ENCODE data around the gene C6orf132. TPM values are rescaled to one million over a fixed set of nuclear protein-coding genes. Genes with fewer than 3 reads are reported as not detected.

Gene C6orf132
- total and polyA plus RNA-seq, 2 of the 8 experiments (the other 6 are each of a cell fraction or from before 2014, with no cell fraction given) = 31.5 to 64.0 TPM

DNA sequence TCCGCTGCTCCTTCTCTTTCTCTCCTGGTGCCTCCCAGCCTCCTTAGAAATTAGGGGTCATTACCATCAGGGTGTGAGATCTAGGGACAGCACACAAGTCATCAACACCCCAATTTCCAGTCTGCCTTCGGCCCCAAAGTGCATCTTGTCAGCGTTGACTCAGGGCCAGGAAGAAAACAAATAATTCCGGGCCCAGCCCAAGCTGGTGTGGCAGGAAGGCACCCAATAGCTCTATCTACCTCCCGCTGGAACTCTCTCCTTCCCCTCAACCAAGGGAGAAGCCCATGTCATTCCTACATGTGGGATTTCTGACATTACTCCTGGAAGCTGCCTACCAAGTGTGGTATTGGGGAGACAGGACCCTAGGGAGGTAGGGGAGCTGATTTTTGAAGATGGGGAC is 11.5 kb upstream of the C6orf132 start:
- CTCF ChIA-PET (ENCODE audit: partially characterized antibody) = interaction anchor here (0.7 to 4.2 kb wide), 10 partner anchors 8 to 61 kb away, joined by 3 to 14 read pairs (median 3); no protein-coding TSS in a partner anchor
- Histone ChIP-seq H3K79me2 (ENCODE audit: control insufficient read depth in 1 of 2, insufficient read depth in 2 of 2, low read length in 2 of 2) (no peaks in the 10 kb centered on the region), H3K9ac (replicated peaks in 1 of 4; ENCODE audit: extremely low read depth in 1 of 4, low read depth in 3 of 4, low read length in 3 of 4) (no peak overlapping the region), H3K4me3 (ENCODE audit: extremely low read depth in 1 of 4, insufficient read depth in 2 of 4, low read depth in 3 of 4, low read length in 4 of 4) (no peak overlapping the region), H4K8ac (ENCODE audit: extremely low read depth, insufficient read depth, low read length) (no peak overlapping the region), H3K27ac (ENCODE audit: low read depth, low read length) (no peak overlapping the region), H2BK5ac (ENCODE audit: low read depth, low read length) (no peak overlapping the region), H2AK5ac (ENCODE audit: low read depth, low read length) (no peak overlapping the region), H3K23ac (ENCODE audit: insufficient read length) (no peak overlapping the region), H3K56ac (replicated peaks; ENCODE audit: insufficient read length, low read depth, low read length) (no peak overlapping the region), H2BK20ac (ENCODE audit: low read length) (no peak overlapping the region), H2BK12ac (ENCODE audit: low read depth, low read length) (no peak overlapping the region), H4K20me1 (replicated peaks in 1 of 2; ENCODE audit: control insufficient read depth in 1 of 2, insufficient read depth in 2 of 2, low read length in 2 of 2) (no peaks in the 10 kb centered on the region), H3K4me1 (replicated peaks in 1 of 4; ENCODE audit: control insufficient read depth in 3 of 4, insufficient read depth in 4 of 4, low read length in 3 of 4) (peaks cover 1 to 11% (median 6%) of the 10 kb centered on the region in 4 experiments; a peak in 5 of 7 replicates), H3K14ac (ENCODE audit: insufficient read length) (no peak overlapping the region), H2AFZ (ENCODE audit: low read length) (no peak overlapping the region), H3K4ac (replicated peaks; ENCODE audit: insufficient read length, low read depth, low read length) (no peak overlapping the region), H3K18ac (ENCODE audit: extremely low read depth, low read length) (peak overlapping the region; percentile 27; the same call in 1 of the 2 replicates), H4K5ac (ENCODE audit: insufficient read length, low read depth, low read length) (no peak overlapping the region), H2BK15ac (ENCODE audit: low read length) (no peak overlapping the region), H3K27me3 (replicated peaks in 1 of 4; ENCODE audit: control insufficient read depth in 3 of 4, extremely low read depth in 1 of 4, insufficient read depth in 3 of 4, low read length in 3 of 4) (peaks cover 0 to 3% (median 0%) of the 10 kb centered on the region in 4 experiments; a peak in 3 of 7 replicates), H4K91ac (replicated peaks; ENCODE audit: insufficient read length, low read length) (no peak overlapping the region), H3K36me3 (ENCODE audit: control insufficient read depth in 2 of 4, insufficient read depth in 4 of 4, low read length in 3 of 4) (no peaks in the 10 kb centered on the region), H2BK120ac (replicated peaks; ENCODE audit: low read depth, low read length) (no peak overlapping the region), H3K9me3 (ENCODE audit: insufficient read depth in 2 of 2, low read depth in 1 of 2, low read length in 1 of 2) (no peaks in the 10 kb centered on the region), H3K4me2 (ENCODE audit: insufficient read depth in 1 of 2, low read depth in 2 of 2, low read length in 2 of 2) (no peak overlapping the region), H3K79me1 (ENCODE audit: low read depth, low read length) (no peaks in the 10 kb centered on the region), H3K23me2 (ENCODE audit: low read depth, low read length) (no peaks in the 10 kb centered on the region)
- no peak for TF ChIP-seq TAF1 (IDR thresholded peaks at IDR 0.05; ENCODE audit: low read depth, low read length)
- TF ChIP-seq, protein P1, sequence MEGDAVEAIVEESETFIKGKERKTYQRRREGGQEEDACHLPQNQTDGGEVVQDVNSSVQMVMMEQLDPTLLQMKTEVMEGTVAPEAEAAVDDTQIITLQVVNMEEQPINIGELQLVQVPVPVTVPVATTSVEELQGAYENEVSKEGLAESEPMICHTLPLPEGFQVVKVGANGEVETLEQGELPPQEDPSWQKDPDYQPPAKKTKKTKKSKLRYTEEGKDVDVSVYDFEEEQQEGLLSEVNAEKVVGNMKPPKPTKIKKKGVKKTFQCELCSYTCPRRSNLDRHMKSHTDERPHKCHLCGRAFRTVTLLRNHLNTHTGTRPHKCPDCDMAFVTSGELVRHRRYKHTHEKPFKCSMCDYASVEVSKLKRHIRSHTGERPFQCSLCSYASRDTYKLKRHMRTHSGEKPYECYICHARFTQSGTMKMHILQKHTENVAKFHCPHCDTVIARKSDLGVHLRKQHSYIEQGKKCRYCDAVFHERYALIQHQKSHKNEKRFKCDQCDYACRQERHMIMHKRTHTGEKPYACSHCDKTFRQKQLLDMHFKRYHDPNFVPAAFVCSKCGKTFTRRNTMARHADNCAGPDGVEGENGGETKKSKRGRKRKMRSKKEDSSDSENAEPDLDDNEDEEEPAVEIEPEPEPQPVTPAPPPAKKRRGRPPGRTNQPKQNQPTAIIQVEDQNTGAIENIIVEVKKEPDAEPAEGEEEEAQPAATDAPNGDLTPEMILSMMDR (IDR thresholded peaks at IDR 0.05; ENCODE audit: control extremely low read depth in 1 of 3, insufficient read depth in 1 of 3, low read depth in 1 of 3, low read length in 3 of 3) = no peak
- TF ChIP-seq NANOG (IDR thresholded peaks at IDR 0.05; ENCODE audit: insufficient read depth, low read depth, low read length, poor library complexity, severe bottlenecking) = no peak
- TF ChIP-seq CREB1 (IDR thresholded peaks at IDR 0.05) = no peak
- TF ChIP-seq CBX8 (IDR thresholded peaks at IDR 0.05; ENCODE audit: borderline replicate concordance, low read depth, low read length) = no peak
- POLR2A ChIA-PET (ENCODE audit: partially characterized antibody) = interaction anchor here (0.5 to 1.5 kb wide), 6 partner anchors 11 to 322 kb away, joined by 3 to 9 read pairs (median 3); partner anchors contain the start of gene C6orf132
- FAIRE-seq (no peak), DNase-seq (ENCODE audit: low read depth in 1 of 2, low spot score in 2 of 2) (no peak)
- WGBS, 2 experiments (ENCODE audit: extremely low coverage in 1 of 2, insufficient coverage in 1 of 2, insufficient read length in 1 of 2, insufficient replicate concordance in 2 of 2, low coverage in 1 of 2, low lambda C conversion rate in 2 of 2, missing lambda C conversion rate in 1 of 2) = 90% methylated on average over 5 of the region's 5 CpGs; no CpG with 5 or more reads in 1 of the 2 experiments

All from H1 (cell line).